HCT116 (cell line): Measurements from ENCODE around the gene IGFBP4. TPM values are rescaled to one million over a fixed set of nuclear protein-coding genes. Genes with fewer than 3 reads are reported as not detected.
A peak's percentile ranks its signal among the peaks of the same experiment; 100 is the strongest.

Experiments
- ATAC-seq: fragments of 200-7000 bp; cut with Tn5 transposase; 2 replicates; pipeline ENCODE4 v1.9.1; 2020; ENCODE audit warnings: mild to moderate bottlenecking, moderate library complexity
- BruUV-seq: library from RNA; stranded (reverse); fragments of 400-500 nt; replicated peaks from 2 replicates; lab custom pipeline; 2021; lab: Mats Ljungman, UMichigan
- CTCF ChIA-PET: fragments of 300-600 bp; sonication (Branson Sonifier 250); formaldehyde crosslinking; loops from one replicate; lab custom pipeline; 2021; ENCODE audit warnings: antibody characterized with exemption; lab: Charles Lee
- POLR2A ChIA-PET: fragments of 300-600, 350-600 bp; sonication (Branson Sonifier 250); formaldehyde crosslinking; loops from one replicate; lab custom pipeline; 2021; ENCODE audit warnings: antibody characterized with exemption; lab: Charles Lee
- RAD21 ChIA-PET, 2 experiments: fragments of 300-600 bp; sonication (Branson Sonifier 250); formaldehyde crosslinking; loops; one replicate each; lab custom pipeline; 2023; ENCODE audit warnings: low total read pairs in 2 of 2; ENCODE audit not compliant: uncharacterized antibody in 2 of 2, unreplicated experiment in 2 of 2, low non-redundant PET in 1 of 2; lab: Charles Lee
- DNase-seq: peaks from one replicate; pipeline ENCODE4 v3.0.0-alpha.2; 2010; ENCODE audit warnings: low read depth, low spot score
- H2AFZ ChIP-seq: fragments of 200-600 bp; shearing (Covaris generic), sonication (generic); 2 replicates; pipeline ENCODE4 v1.6.1; 2017; ENCODE audit warnings: low read depth, mixed run types, mixed read lengths, antibody characterized with exemption, low read length; ENCODE audit not compliant: poor library complexity, severe bottlenecking
- H3K27ac ChIP-seq: 2 replicates; pipeline ENCODE4 v1.5.1; 2012; ENCODE audit warnings: low read depth, low read length
- H3K27me3 ChIP-seq: fragments of 200-600 bp; sonication (generic); 2 replicates; pipeline ENCODE4 v1.6.1; 2016; ENCODE audit warnings: mixed run types, low read length, mixed read lengths; ENCODE audit not compliant: insufficient read depth
- H3K36me3 ChIP-seq, 2 experiments: fragments of 200-500 bp in 1 of 2; fragments of 200-600 bp in 1 of 2; sonication (Bioruptor generic) in 1 of 2; sonication (generic) in 1 of 2; 2 replicates each; pipeline versions ENCODE4 v1.5.1 to v1.6.1; 2014 to 2016; ENCODE audit warnings: low read length in 2 of 2, inconsistent platforms in 1 of 2, mixed read lengths in 1 of 2, mixed run types in 1 of 2; ENCODE audit not compliant: insufficient read depth in 2 of 2, control insufficient read depth in 1 of 2
- H3K4me1 ChIP-seq, 2 experiments: fragments of 200-600 bp in 1 of 2; sonication (generic) in 1 of 2; 2 replicates each; pipeline versions ENCODE4 v1.5.1 to v1.6.1; 2012 to 2017; ENCODE audit warnings: low read length in 2 of 2, inconsistent platforms in 1 of 2, mild to moderate bottlenecking in 1 of 2, mixed read lengths in 1 of 2, mixed run types in 1 of 2, moderate library complexity in 1 of 2; ENCODE audit not compliant: insufficient read depth in 2 of 2, control insufficient read depth in 1 of 2
- H3K4me2 ChIP-seq: fragments of 200-600 bp; sonication (generic); 2 replicates; pipeline ENCODE4 v1.6.1; 2017; ENCODE audit warnings: mixed run types, low read length, mixed read lengths
- H3K4me3 ChIP-seq, 2 experiments: fragments of 200-600 bp in 1 of 2; sonication (generic) in 1 of 2; replicated peaks in 1 of 2; 2 replicates each; pipeline ENCODE4 v1.5.1; 2011 to 2016; ENCODE audit warnings: low read length in 2 of 2, control low read depth in 1 of 2, low read depth in 1 of 2, mild to moderate bottlenecking in 1 of 2, mixed read lengths in 1 of 2, mixed run types in 1 of 2
- H3K79me2 ChIP-seq: fragments of 200-600 bp; sonication (generic); 2 replicates; pipeline ENCODE4 v1.6.1; 2017; ENCODE audit warnings: mild to moderate bottlenecking, mixed run types, low read length, moderate library complexity, mixed read lengths; ENCODE audit not compliant: insufficient read depth
- H3K9ac ChIP-seq: fragments of 200-600 bp; sonication (generic); 2 replicates; pipeline ENCODE4 v1.6.1; 2016; ENCODE audit warnings: low read length, mixed read lengths
- H3K9me2 ChIP-seq: fragments of 200-600 bp; sonication (generic), shearing (Covaris generic); 2 replicates; pipeline ENCODE4 v1.6.1; 2017; ENCODE audit warnings: mixed run types, mild to moderate bottlenecking, moderate library complexity; ENCODE audit not compliant: insufficient read depth
- H3K9me3 ChIP-seq, 2 experiments: fragments of 200-500 bp in 1 of 2; fragments of 200-600 bp in 1 of 2; sonication (Bioruptor generic) in 1 of 2; sonication (generic) in 1 of 2; 2 replicates each; pipeline ENCODE4 v1.6.1; 2014 to 2017; ENCODE audit warnings: low read length in 2 of 2, mixed read lengths in 2 of 2, inconsistent platforms in 1 of 2, low read depth in 1 of 2, mild to moderate bottlenecking in 1 of 2, mixed run types in 1 of 2, moderate library complexity in 1 of 2; ENCODE audit not compliant: control insufficient read depth in 1 of 2, insufficient read depth in 1 of 2
- H4K20me1 ChIP-seq: fragments of 200-600 bp; sonication (generic), shearing (Covaris generic); 2 replicates; pipeline ENCODE4 v1.6.1; 2017; ENCODE audit warnings: mixed run types, mild to moderate bottlenecking, moderate library complexity; ENCODE audit not compliant: insufficient read depth
- CBX3 ChIP-seq: IDR thresholded peaks from 2 replicates; pipeline ENCODE4 v1.6.1; 2012; ENCODE audit warnings: low read depth
- CEBPB ChIP-seq: IDR thresholded peaks from 2 replicates; pipeline ENCODE4 v1.6.1; 2012; ENCODE audit warnings: low read depth
- EGR1 ChIP-seq: IDR thresholded peaks from 2 replicates; pipeline ENCODE4 v1.6.1; 2012; ENCODE audit warnings: low read depth
- ELF1 ChIP-seq: IDR thresholded peaks from 2 replicates; pipeline ENCODE4 v1.6.1; 2012; ENCODE audit warnings: low read depth, borderline replicate concordance
- EZH2 ChIP-seq: fragments of 200-600 bp; sonication (generic); IDR thresholded peaks from 2 replicates; pipeline ENCODE4 v1.6.1; 2017; ENCODE audit warnings: antibody characterized with exemption, mixed run types
- EZH2phosphoT487 ChIP-seq: fragments of 200-600 bp; IDR thresholded peaks from 2 replicates; pipeline ENCODE4 v1.6.1; 2018; ENCODE audit warnings: antibody characterized with exemption, borderline replicate concordance
- FOSL1 ChIP-seq: IDR thresholded peaks from 2 replicates; pipeline ENCODE4 v1.6.1; 2012; ENCODE audit warnings: low read depth
- MAX ChIP-seq: IDR thresholded peaks from 2 replicates; pipeline ENCODE4 v1.6.1; 2012
- POLR2AphosphoS5 ChIP-seq: IDR thresholded peaks from 2 replicates; pipeline ENCODE4 v1.6.1; 2011; ENCODE audit warnings: mild to moderate bottlenecking, low read depth, low read length, moderate library complexity
- RAD21 ChIP-seq: IDR thresholded peaks from 2 replicates; pipeline ENCODE4 v1.6.1; 2012; ENCODE audit warnings: low read depth, mild to moderate bottlenecking
- REST ChIP-seq: IDR thresholded peaks from 2 replicates; pipeline ENCODE4 v1.6.1; 2012; ENCODE audit warnings: low read depth
- SIN3A ChIP-seq: IDR thresholded peaks from 2 replicates; pipeline ENCODE4 v1.6.1; 2012; ENCODE audit warnings: low read depth
- SRF ChIP-seq: IDR thresholded peaks from 2 replicates; pipeline ENCODE4 v1.6.1; 2012; ENCODE audit warnings: low read depth
- TCF7L2 ChIP-seq: IDR thresholded peaks from 2 replicates; pipeline ENCODE4 v1.7.0; 2011; ENCODE audit warnings: borderline replicate concordance, inconsistent platforms; ENCODE audit not compliant: insufficient read depth, insufficient read length; ENCODE audit errors: extremely low read depth
- YY1 ChIP-seq: IDR thresholded peaks from 2 replicates; pipeline ENCODE4 v1.6.1; 2011; ENCODE audit warnings: low read length, low read depth, moderate library complexity, mild to moderate bottlenecking; ENCODE audit not compliant: insufficient replicate concordance; ENCODE audit errors: extremely low read depth
- ZFX ChIP-seq: fragments of 450-650 bp; IDR thresholded peaks from 2 replicates; pipeline ENCODE4 v1.6.1; 2017
- intact Hi-C: fragments of 100-400 bp; cut with micrococcal nuclease; formaldehyde crosslinking; loops from 2 replicates; pipeline ENCODE4 v1.10.0; 2022
- total RNA-seq: library from RNA; stranded (reverse); gene quantifications from one replicate; pipeline ENCODE4 v1.2.1, GENCODE V29; 2021; ENCODE audit not compliant: unreplicated experiment

IGFBP4 gene
- total RNA-seq, 1 experiment from 2014 or later = 2.0 TPM

- TF ChIP-seq REST (no peak), SIN3A (no peak), ELF1 (no peak), FOSL1 (no peak), EGR1 (no peak), CBX3 (no peak), CEBPB (no peak), MAX (no peak), POLR2AphosphoS5 (no peak)
Measured at GRCh38 chr17:40498281-40499084, 55.2 kb downstream of the IGFBP4 start (continued).

- intact Hi-C loops = no loop called here
- BruUV-seq = no TSS peak
- DNase-seq (no peak), ATAC-seq (peak; percentile 70)
- no peak for TF ChIP-seq FOSL1
- no peak for TF ChIP-seq MAX
- TF ChIP-seq EZH2 = no peak
- TF ChIP-seq ELF1 = no peak
- no peak for TF ChIP-seq CBX3
- no peak for TF ChIP-seq YY1
- TF ChIP-seq EZH2phosphoT487 = no peak
- peak; percentile 22; the same call in 1 of the 2 replicates for TF ChIP-seq RAD21
- TF ChIP-seq TCF7L2 = peak; percentile 44
- peak; percentile 94 for TF ChIP-seq SRF
- no peak for TF ChIP-seq ZFX
- H3K4me1 ChIP-seq = peaks cover 27 to 50% of the 10 kb centered on the region in 2 experiments
- POLR2A ChIA-PET = interaction anchor here (0.7 to 3.3 kb wide), 3 partner anchors 11 to 18 kb away, joined by 3 to 11 read pairs (median 3); no protein-coding TSS in a partner anchor
- no peaks in the 10 kb centered on the region for H3K27me3 ChIP-seq
- H3K9ac ChIP-seq = peak overlapping the region; percentile 73
- peaks cover 61% of the 10 kb centered on the region for H3K79me2 ChIP-seq
- H3K4me2 ChIP-seq = peak overlapping the region; percentile 99
- RAD21 ChIA-PET = interaction anchor here (0.7 kb wide), 2 partner anchors 33 to 34 kb away, joined by 3 to 6 read pairs; no protein-coding TSS in a partner anchor
- peak overlapping the region; percentile 79 to 80 for H3K4me3 ChIP-seq
- H3K36me3 ChIP-seq = peaks cover 16 to 18% of the 10 kb centered on the region in 2 experiments
- no peaks in the 10 kb centered on the region for H4K20me1 ChIP-seq
- H2AFZ ChIP-seq = no peak overlapping the region
- H3K9me2 ChIP-seq = no peaks in the 10 kb centered on the region
- CTCF ChIA-PET = interaction anchor here (1.4 to 3.0 kb wide), 2 partner anchors 23 to 34 kb away, joined by 4 to 17 read pairs; no protein-coding TSS in a partner anchor
- no peaks in the 10 kb centered on the region for H3K9me3 ChIP-seq
- peak overlapping the region; percentile 41 for H3K27ac ChIP-seq
Measured at GRCh38 chr17:40499551-40500189, 56.4 kb downstream of the IGFBP4 start.
